ENCODE results near the gene IDUA.

DNA sequence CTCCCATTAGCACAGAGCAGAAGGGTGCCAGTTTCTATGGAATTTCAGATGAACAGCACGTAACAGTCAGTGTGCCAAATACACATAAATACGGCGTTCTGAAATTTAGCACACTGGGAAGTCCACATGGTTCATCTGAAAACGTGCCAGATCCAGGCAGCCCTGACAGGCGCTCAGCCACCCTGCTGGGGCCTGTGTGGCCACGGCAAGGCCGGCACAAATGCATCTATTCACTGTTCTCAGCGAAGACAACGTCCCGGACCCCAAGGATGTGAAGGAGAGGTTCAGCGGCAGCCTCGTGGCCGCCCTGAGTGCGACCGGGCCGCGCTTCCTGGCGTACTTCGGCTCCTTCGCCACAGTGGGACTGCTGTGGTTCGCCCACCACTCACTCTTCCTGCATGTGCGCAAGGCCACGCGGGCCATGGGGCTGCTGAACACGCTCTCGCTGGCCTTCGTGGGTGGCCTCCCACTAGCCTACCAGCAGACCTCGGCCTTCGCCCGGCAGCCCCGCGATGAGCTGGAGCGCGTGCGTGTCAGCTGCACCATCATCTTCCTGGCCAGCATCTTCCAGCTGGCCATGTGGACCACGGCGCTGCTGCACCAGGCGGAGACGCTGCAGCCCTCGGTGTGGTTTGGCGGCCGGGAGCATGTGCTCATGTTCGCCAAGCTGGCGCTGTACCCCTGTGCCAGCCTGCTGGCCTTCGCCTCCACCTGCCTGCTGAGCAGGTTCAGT, 29.1 kb upstream of the IDUA start:
- no peak for TF ChIP-seq CTCF (IDR thresholded peaks at IDR 0.05)
- TF ChIP-seq ZFX (IDR thresholded peaks at IDR 0.05; ENCODE audit: borderline replicate concordance): no peak
